ENCODE results near the gene FAM13A.
"Not testable (repeated sequence)": the region's sequence is repeated elsewhere in the genome, so short reads cannot be mapped to it uniquely, and the experiment has no call there.

The FAM13A gene

GRCh38 chr4:88858752-88859151 is 198.2 kb downstream of the FAM13A start:
- TF ChIP-seq CTCF (IDR thresholded peaks at IDR 0.05; ENCODE audit: low read depth, low read length, missing control alignments): no peak
- DNase-seq: no peak
- H3K27ac ChIP-seq: no peak overlapping the region
- in situ Hi-C loops (cut with HindIII; ENCODE audit: low pct_ligation_motif_present, low sequenced_read_pairs): no loop called here
- no peaks in the 10 kb centered on the region for H3K36me3 ChIP-seq (replicated peaks)
- H3K27me3 ChIP-seq (replicated peaks): no peaks in the 10 kb centered on the region
- H3K4me3 ChIP-seq (ENCODE audit: low read depth, low read length): no peak overlapping the region

DNA sequence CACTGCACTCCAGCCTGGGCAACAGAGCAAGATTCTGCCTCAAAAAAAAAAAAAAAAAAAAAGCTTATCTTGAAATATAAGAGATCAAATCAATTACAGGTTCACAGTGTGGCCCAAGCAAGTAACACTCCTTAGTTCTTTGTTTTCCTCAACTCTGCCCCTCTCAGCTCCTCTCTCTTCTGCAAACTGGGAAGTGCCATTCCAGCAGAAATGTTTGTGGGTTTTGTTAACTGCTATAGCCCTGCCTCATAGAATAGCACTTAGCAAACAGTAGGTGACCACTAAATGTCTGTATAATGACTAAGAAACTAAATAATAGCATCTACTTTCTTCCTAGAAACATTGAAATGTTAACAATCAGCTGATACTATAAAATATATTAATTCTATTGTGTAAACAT is 199.4 kb downstream of the FAM13A start:
- in situ Hi-C loops (cut with HindIII; ENCODE audit: low pct_ligation_motif_present, low sequenced_read_pairs): no loop called here
- no peak for TF ChIP-seq CTCF (IDR thresholded peaks at IDR 0.05; ENCODE audit: low read depth, low read length, missing control alignments)
- H3K4me3 ChIP-seq (ENCODE audit: low read depth, low read length): no peak overlapping the region
- H3K27me3 ChIP-seq (replicated peaks): no peaks in the 10 kb centered on the region
- no peak overlapping the region for H3K27ac ChIP-seq
- peak; percentile 10 for DNase-seq
- no peaks in the 10 kb centered on the region for H3K36me3 ChIP-seq (replicated peaks)

GRCh38 chr4:88854481-88854880 is 202.5 kb downstream of the FAM13A start:
- Histone ChIP-seq H3K27me3 (replicated peaks) (no peaks in the 10 kb centered on the region), H3K4me3 (ENCODE audit: low read depth, low read length) (no peak overlapping the region), H3K36me3 (replicated peaks) (no peaks in the 10 kb centered on the region), H3K27ac (no peak overlapping the region)
- in situ Hi-C loops (cut with HindIII; ENCODE audit: low pct_ligation_motif_present, low sequenced_read_pairs): no loop called here
- no peak for DNase-seq
- TF ChIP-seq CTCF (IDR thresholded peaks at IDR 0.05; ENCODE audit: low read depth, low read length, missing control alignments): no peak

- H3K27me3 ChIP-seq (replicated peaks); H3K4me3 ChIP-seq (ENCODE audit: low read depth, low read length); in situ Hi-C loops (cut with HindIII; ENCODE audit: low pct_ligation_motif_present, low sequenced_read_pairs); H3K36me3 ChIP-seq (replicated peaks); DNase-seq; H3K27ac ChIP-seq: not testable (repeated sequence)
These were observed 203.4 kb downstream of the FAM13A start for GRCh38 chr4:88853583-88853982.

DNA sequence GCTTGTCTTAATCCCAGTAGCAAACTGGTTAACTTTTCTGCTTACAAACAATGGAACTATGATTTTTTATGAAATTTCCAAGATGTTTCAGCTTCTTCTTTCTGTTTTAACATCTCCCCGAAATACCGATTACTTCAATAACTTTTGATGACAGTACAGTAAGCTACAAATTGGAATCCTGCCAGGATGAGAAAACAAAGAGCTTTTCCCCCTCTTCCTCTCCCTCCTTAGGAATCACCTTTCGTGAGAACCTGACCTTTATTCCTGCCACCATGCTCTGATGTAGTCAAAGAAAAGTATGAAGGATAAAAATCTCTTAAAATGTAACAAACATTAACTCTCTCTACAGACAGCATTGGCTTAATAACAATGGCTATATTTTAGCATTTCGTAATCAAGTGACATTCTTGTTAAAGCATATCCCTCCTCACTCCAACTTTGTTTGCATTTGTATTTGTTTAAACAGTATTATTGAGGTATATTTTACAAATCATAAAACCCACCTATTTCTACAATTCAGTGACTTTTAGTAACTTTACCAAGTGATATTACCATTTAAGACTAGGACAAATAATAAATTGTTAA is 210.7 kb downstream of the FAM13A start:
- TF ChIP-seq CTCF (IDR thresholded peaks at IDR 0.05; ENCODE audit: low read depth, low read length, missing control alignments): no peak
- DNase-seq: no peak
- Histone ChIP-seq H3K36me3 (replicated peaks) (no peaks in the 10 kb centered on the region), H3K27me3 (replicated peaks) (no peaks in the 10 kb centered on the region), H3K4me3 (ENCODE audit: low read depth, low read length) (no peak overlapping the region), H3K27ac (no peak overlapping the region)
- in situ Hi-C loops (cut with HindIII; ENCODE audit: low pct_ligation_motif_present, low sequenced_read_pairs): no loop called here

DNA sequence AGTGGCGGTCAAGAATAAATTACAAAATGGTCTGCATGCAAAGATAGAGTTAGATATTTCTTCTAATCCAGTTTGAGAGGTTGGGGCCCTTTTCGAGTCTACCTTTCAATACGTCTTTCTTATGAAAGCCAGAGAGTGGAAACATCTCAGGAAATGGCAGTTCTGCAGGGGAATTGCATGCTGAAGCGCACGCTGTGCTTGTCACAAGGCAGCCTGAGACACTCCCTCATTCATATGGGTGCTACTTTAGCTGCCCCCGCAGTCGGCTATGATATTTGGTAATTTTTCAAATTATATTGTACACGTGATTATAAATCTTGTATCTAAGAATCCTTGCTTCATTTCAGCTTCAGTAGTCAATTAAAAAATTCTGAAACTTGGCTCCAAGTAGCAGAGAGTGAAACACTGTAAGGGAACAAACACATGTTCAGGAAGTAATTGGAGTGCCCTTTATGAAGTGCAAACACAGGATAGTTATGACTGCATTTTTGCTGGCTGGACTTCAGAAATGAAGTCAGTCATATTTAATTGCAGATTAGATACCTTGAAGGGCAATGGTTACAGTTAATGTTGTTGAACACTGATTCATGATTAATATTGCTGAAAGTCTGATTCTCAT is 213.8 kb downstream of the FAM13A start:
- in situ Hi-C loops (cut with HindIII; ENCODE audit: low pct_ligation_motif_present, low sequenced_read_pairs): no loop called here
- H3K27me3 ChIP-seq (replicated peaks): no peaks in the 10 kb centered on the region
- H3K4me3 ChIP-seq (ENCODE audit: low read depth, low read length): no peak overlapping the region
- no peak for TF ChIP-seq CTCF (IDR thresholded peaks at IDR 0.05; ENCODE audit: low read depth, low read length, missing control alignments)
- no peak overlapping the region for H3K27ac ChIP-seq
- no peaks in the 10 kb centered on the region for H3K36me3 ChIP-seq (replicated peaks)
- DNase-seq: no peak
